Mesothelial cell of epicardium (in vitro differentiated cells): ENCODE data around the gene ERBB3. TPM values are rescaled to one million over a fixed set of nuclear protein-coding genes. Genes with fewer than 3 reads are reported as not detected.

Experiments used
- DNase-seq, 2 experiments: peaks; one replicate each; pipeline ENCODE4 v3.0.0; 2021; ENCODE audit warnings: low spot score in 2 of 2; ENCODE audit not compliant: unreplicated experiment in 2 of 2
- H3K27ac Mint-ChIP-seq: 2 replicates; pipeline ENCODE4 v1.8.0; 2021; ENCODE audit warnings: mixed read lengths
- H3K27me3 Mint-ChIP-seq: 2 replicates; pipeline ENCODE4 v1.8.0; 2021; ENCODE audit warnings: low read depth, mixed read lengths
- H3K36me3 Mint-ChIP-seq: 2 replicates; pipeline ENCODE4 v1.8.0; 2021; ENCODE audit warnings: mixed read lengths
- H3K4me1 Mint-ChIP-seq: 2 replicates; pipeline ENCODE4 v1.8.0; 2021; ENCODE audit warnings: mixed read lengths
- H3K4me3 Mint-ChIP-seq: 2 replicates; pipeline ENCODE4 v1.8.0; 2021; ENCODE audit warnings: mild to moderate bottlenecking, moderate library complexity, mixed read lengths
- H3K9me3 Mint-ChIP-seq: 2 replicates; pipeline ENCODE4 v1.8.0; 2021; ENCODE audit warnings: mixed read lengths
- total RNA-seq: library from RNA; stranded (reverse); gene quantifications from 3 replicates; pipeline ENCODE4 v1.2.1, GENCODE V29; 2021
- TF ChIP-seq, protein P1 (sequence below): fragments of 200-600 bp; sonication (generic); IDR thresholded peaks from one replicate; pipeline ENCODE4 v1.5.0; 2021; ENCODE audit warnings: antibody characterized with exemption; ENCODE audit not compliant: unreplicated experiment

ERBB3 gene
- total RNA-seq, 1 donor from 2014 or later, result 58.2 TPM

DNA sequence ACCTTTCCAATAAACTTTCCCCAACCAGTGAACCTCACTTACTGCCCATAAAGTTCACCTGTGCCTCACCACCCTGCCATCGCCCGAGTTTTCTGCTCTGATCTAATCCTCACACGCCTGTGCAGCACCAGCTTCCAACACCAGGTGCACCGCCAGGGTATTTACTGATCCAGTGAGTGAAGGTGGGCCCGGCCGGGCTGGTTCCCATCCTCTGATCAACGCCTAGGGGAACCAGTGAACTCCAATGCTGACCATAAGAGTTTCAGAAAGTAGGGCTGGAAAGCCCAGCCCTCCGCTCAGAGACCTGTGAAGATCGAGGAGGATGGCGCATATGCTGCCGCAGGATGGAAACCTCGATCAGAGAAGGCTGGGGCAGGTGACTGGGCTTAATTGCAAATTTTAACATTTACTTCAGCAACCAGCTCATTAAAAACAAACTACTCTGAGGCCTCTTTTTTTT lies 71.7 kb downstream of the ERBB3 start:
- peak in 1 of 2 experiments; percentile 56 for DNase-seq

DNA sequence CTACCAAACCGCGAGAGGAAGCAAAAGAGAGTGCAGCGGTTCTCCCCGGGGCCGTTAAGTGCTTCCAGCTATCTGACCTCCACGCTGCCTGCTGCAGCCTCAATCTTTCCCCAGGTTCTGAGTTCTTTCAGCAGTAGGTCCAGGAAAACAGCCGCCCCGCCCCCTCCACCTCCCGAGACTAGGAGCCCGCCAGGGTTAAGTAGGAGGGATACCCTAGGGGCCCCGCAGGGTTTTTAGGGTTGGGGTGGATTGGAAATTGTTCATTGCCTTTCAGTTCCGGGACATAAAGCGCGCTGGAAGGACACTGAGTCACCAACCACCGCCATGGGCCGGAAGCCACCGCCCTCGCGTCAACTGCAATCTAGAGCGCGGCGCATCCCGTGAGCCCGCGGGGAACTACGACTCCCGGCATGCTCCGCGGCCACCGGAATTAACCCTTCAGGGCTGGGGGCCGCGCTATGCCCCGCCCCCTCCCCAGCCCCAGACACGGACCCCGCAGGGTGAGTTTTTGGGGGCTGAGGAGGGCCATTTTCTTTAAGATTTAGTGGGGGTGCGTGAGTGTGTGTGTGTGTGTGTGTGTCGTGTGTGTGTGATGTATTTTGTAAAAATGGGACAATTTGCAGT lies 72.3 kb downstream of the ERBB3 start, which contains the start of gene MYL6B:
TSS of gene MYL6B (plus strand) at position 456 of the 624 bp plus-strand sequence. CDS start 1,332 bp downstream, outside the sequence.
- H3K4me3 Mint-ChIP-seq, result peak within 1 kb of the TSS; percentile 93
- H3K9me3 Mint-ChIP-seq, result no peaks in the 10 kb centered on the region
- H3K4me1 Mint-ChIP-seq, result peaks cover 28% of the 10 kb centered on the region

More for the DNA sequence above, 71.7 kb downstream of the ERBB3 start:
- H3K27ac Mint-ChIP-seq, result peak overlapping the region; percentile 96
- peak overlapping the region; percentile 93 for H3K4me3 Mint-ChIP-seq
- no peaks in the 10 kb centered on the region for H3K9me3 Mint-ChIP-seq
- TF ChIP-seq, protein P1, sequence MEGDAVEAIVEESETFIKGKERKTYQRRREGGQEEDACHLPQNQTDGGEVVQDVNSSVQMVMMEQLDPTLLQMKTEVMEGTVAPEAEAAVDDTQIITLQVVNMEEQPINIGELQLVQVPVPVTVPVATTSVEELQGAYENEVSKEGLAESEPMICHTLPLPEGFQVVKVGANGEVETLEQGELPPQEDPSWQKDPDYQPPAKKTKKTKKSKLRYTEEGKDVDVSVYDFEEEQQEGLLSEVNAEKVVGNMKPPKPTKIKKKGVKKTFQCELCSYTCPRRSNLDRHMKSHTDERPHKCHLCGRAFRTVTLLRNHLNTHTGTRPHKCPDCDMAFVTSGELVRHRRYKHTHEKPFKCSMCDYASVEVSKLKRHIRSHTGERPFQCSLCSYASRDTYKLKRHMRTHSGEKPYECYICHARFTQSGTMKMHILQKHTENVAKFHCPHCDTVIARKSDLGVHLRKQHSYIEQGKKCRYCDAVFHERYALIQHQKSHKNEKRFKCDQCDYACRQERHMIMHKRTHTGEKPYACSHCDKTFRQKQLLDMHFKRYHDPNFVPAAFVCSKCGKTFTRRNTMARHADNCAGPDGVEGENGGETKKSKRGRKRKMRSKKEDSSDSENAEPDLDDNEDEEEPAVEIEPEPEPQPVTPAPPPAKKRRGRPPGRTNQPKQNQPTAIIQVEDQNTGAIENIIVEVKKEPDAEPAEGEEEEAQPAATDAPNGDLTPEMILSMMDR, result peak; percentile 56
- no peaks in the 10 kb centered on the region for H3K27me3 Mint-ChIP-seq
- peaks cover 30% of the 10 kb centered on the region for H3K4me1 Mint-ChIP-seq
- peaks cover 11% of the 10 kb centered on the region for H3K36me3 Mint-ChIP-seq

More for the DNA sequence above, 72.3 kb downstream of the ERBB3 start, which contains the start of gene MYL6B:
- peaks cover 11% of the 10 kb centered on the region for H3K36me3 Mint-ChIP-seq
- peak within 1 kb of the TSS; percentile 96 for H3K27ac Mint-ChIP-seq
- TF ChIP-seq, protein P1, result no peak
- H3K27me3 Mint-ChIP-seq, result no peaks in the 10 kb centered on the region
- peak; percentile 87 to 89 for DNase-seq

Other genes starting within 250 kb of the ERBB3 start
- 3.1 to 3.3 TPM (median 3.3 TPM) in 3 replicates for gene MMP19, start 237.2 kb upstream of the ERBB3 start, total RNA-seq
- gene PYM1, start 152.3 kb upstream of the ERBB3 start, total RNA-seq, result 21.1 to 23.8 TPM (median 22.9 TPM) in 3 replicates
- 29.7 to 42.2 TPM (median 33.5 TPM) in 3 replicates for gene DGKA, start 149.0 kb upstream of the ERBB3 start, total RNA-seq
- 3.6 to 5.3 TPM (median 5.1 TPM) in 3 replicates for gene PMEL, start 114.1 kb upstream of the ERBB3 start, total RNA-seq
- 52.0 to 54.0 TPM (median 52.4 TPM) in 3 replicates for gene CDK2, start 113.3 kb upstream of the ERBB3 start, total RNA-seq
- 99.3 to 104 TPM (median 101 TPM) in 3 replicates for gene RAB5B, start 106.1 kb upstream of the ERBB3 start, total RNA-seq
- gene SUOX, start 82.9 kb upstream of the ERBB3 start, total RNA-seq, result 37.1 to 38.9 TPM (median 38.1 TPM) in 3 replicates
- gene IKZF4, start 59.1 kb upstream of the ERBB3 start, total RNA-seq, result 16.2 to 22.5 TPM (median 18.6 TPM) in 3 replicates
- gene RPS26, start 38.2 kb upstream of the ERBB3 start, total RNA-seq, result 20.6 to 25.7 TPM (median 25.2 TPM) in 3 replicates
- gene PA2G4, start 24.4 kb downstream of the ERBB3 start, total RNA-seq, result 90.4 to 96.7 TPM (median 91.4 TPM) in 3 replicates
- gene RPL41, start 36.5 kb downstream of the ERBB3 start, total RNA-seq, result 3,814 to 4,057 TPM (median 4,017 TPM) in 3 replicates
- 7.8 to 9.2 TPM (median 8.0 TPM) in 3 replicates for gene ZC3H10, start 38.1 kb downstream of the ERBB3 start, total RNA-seq
- 64.7 to 69.4 TPM (median 67.2 TPM) in 3 replicates for gene ESYT1, start 48.1 kb downstream of the ERBB3 start, total RNA-seq
- 150 to 151 TPM (median 150 TPM) in 3 replicates for gene MYL6B, start 72.4 kb downstream of the ERBB3 start, total RNA-seq
- 800 to 830 TPM (median 827 TPM) in 3 replicates for gene MYL6, start 78.2 kb downstream of the ERBB3 start, total RNA-seq
- 158 to 177 TPM (median 171 TPM) in 3 replicates for gene SMARCC2, start 109.3 kb downstream of the ERBB3 start, total RNA-seq
- 47.1 to 49.6 TPM (median 48.1 TPM) in 3 replicates for gene RNF41, start 141.8 kb downstream of the ERBB3 start, total RNA-seq
- 23.5 to 24.4 TPM (median 23.7 TPM) in 3 replicates for gene NABP2, start 144.2 kb downstream of the ERBB3 start, total RNA-seq
- gene SLC39A5, start 149.9 kb downstream of the ERBB3 start, total RNA-seq, result 0.76 to 1.3 TPM (median 1.1 TPM) in 3 replicates
- 60.7 to 63.2 TPM (median 63.1 TPM) in 3 replicates for gene ANKRD52, start 178.2 kb downstream of the ERBB3 start, total RNA-seq
- 11.0 to 15.3 TPM (median 12.5 TPM) in 3 replicates for gene COQ10A, start 186.8 kb downstream of the ERBB3 start, total RNA-seq
- gene CS, start 220.2 kb downstream of the ERBB3 start, total RNA-seq, result 167 to 195 TPM (median 194 TPM) in 3 replicates
- 164 to 174 TPM (median 171 TPM) in 3 replicates for gene CNPY2, start 235.8 kb downstream of the ERBB3 start, total RNA-seq